Measurements from ENCODE around the gene MYL11.

GRCh38 chr16:30398661-30399434 lies 24.2 kb downstream of the MYL11 start:
- TF ChIP-seq CTCF (IDR thresholded peaks at IDR 0.05) = no peak
- TF ChIP-seq POLR2A (IDR thresholded peaks at IDR 0.05) = no peak

Data from Peyer's patch (tissue), 4 donors.